CD4-positive, alpha-beta T cell treated with Interleukin-2 at 100 ng/mL for 4 hours (primary cell): Measurements from ENCODE around the gene AFAP1L2.

Experiments
- DNase-seq: peaks from one replicate; pipeline ENCODE4 v3.0.0-alpha.2; 2020; ENCODE audit warnings: low spot score

Gene AFAP1L2

DNA sequence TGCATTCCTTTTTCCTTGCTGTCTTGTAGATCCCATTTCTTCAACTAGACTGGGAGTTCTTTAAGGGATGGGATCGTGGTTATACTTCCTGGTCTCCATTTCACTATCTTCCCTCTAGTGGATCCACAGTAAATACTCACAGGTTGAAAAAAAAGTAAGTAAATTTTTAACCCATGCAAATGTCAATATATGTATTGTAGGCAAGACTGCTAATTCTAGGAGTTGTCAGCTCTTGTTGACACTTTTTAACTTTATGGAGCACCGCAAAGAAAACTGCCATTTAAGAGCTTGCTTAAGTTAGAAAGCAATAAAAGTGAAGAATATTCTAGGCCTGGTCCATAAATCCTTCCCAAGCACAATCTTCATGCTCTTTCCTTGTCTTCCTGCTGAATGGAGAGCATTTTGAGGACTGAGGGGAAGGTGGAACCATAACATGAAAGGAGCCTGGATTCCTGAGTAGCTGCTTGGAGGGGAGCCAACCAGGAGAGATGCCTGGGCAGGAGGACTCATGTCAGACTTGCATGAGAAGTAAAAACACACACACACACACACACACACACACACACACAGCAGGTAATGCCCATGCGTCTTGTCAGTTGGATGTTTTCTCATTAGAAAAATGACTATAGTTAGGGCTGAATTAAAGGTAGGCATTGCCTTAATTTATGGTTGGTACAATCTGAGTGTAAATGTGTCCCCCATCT is 133.1 kb downstream of the AFAP1L2 start:
- no peak for DNase-seq

DNA sequence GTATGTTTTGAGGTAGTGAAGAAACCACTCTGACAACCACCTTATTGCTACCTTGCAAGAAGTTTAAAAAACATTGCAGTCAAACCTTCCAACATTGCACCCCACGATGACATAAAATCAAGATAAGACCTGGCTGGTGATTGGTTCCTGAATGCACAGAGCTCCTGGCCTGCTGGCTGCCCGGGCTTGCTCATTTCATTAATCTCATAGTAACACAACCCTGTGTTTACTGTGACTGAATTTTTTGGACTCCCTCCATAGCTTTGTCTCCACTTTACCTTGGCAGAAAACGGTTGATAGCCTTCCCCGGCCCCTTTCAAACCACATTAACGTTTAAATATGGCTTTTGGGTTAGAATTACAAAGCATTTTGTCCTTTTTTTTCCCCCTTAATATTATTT is 137.8 kb downstream of the AFAP1L2 start:
- DNase-seq = no peak

DNA sequence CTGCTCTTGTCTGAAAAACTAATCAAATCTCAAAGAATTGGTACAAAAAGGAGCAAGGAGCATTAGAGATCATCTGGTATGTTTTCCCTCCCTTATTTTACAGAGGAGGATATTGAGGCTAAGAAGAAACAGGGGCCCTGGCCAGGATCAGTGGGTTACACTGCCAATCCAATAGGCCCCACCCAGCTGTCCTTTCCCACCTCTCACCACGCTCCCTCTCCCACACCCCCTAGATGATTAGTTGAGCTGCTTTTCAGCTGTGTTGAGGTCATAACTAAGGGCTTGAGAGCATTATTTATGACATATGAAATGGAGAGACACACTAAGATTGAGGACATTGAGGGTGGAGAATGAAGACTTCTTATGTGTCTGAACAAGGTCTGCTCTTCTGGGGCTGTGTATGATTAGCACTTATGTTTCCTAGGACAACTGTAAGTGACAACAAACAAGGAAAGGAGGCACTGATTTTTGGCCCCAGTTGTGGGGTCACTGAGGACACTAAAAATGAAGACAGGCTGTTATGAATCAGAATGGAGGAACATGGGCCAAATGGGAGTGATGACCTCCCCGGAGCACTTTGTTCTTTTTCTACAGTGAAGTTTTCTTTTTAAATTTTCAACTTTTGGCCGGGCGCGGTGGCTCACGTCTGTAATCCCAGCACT is 138.8 kb downstream of the AFAP1L2 start:
- no peak for DNase-seq

DNA sequence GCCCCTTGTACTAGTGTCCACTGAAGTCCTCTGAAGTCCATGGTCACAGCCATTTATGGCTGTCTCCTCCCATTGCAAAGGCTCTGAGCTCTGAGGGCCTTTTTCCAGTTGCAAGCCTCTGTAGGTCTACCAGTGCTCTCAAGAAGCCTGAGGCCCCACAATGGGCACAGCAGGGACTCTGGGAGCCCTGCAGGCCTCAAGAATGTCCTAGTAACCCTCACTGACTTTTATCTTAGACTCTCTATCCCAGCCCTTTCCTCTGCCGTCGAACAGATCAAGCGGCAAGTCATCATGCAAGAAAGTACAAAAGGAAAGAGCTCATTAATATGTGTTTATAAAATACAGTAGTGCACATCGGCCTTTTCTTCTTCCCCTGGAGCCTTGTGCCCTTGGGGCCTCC is 141.8 kb downstream of the AFAP1L2 start:
- no peak for DNase-seq

DNA sequence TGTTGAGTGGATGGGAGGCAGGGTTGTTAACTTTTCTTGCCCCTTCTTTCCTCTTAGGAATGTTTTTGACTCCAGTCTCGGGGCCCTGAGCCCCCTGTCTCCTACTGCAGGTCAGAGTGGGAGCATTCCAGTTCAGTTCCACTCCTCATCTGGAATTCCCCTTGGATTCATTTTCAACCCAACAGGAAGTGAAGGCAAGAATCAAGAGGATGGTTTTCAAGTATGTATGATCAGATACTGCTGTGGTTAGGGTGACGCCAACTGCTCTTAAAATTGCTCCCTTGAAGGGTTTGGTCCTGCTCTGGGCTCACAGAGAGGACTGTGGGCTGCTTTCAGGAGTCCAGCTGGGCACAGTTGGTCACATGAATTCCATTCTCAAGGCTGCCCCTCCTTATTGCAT is 143.2 kb downstream of the AFAP1L2 start:
- DNase-seq = no peak

DNA sequence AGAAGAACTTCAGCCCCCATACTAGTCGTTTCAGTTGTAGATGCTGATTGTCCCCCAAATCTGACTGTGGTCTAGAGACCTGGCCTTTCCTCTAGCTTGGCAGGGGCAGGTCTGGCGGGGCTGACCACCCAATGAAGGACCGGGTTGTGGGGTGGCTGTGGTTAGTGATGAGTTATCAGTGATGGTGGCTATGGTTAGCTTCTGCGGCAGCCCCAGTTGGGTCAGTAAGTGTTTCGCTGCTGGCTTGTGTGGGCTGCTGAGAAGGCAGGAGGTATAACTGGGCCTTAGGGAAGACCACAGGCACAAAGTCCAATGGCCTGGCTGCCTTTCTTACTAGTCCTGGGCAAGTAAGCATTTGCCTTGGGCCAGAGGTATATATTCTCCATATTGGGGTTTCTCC is 143.9 kb downstream of the AFAP1L2 start:
- DNase-seq = no peak

DNA sequence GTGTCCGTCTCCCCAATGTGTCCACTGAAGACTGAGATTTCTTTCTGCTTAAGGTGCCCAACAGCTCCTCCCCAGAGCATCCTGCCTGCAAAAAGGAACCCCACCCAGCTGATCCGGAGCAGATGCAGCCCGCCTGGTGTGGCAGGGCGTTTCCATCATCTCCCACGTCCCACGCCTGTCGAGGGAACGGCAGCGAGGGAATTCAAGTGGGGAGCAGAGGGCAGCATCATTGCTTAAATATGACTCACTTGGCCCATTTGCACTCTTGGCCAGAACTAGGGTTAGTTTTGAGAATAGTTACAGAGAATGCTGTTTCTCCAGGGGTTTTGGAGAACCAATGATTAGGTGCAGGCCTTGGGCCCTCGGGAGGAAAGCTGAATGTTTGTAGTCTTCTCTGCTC is 144.5 kb downstream of the AFAP1L2 start:
- DNase-seq = no peak

DNA sequence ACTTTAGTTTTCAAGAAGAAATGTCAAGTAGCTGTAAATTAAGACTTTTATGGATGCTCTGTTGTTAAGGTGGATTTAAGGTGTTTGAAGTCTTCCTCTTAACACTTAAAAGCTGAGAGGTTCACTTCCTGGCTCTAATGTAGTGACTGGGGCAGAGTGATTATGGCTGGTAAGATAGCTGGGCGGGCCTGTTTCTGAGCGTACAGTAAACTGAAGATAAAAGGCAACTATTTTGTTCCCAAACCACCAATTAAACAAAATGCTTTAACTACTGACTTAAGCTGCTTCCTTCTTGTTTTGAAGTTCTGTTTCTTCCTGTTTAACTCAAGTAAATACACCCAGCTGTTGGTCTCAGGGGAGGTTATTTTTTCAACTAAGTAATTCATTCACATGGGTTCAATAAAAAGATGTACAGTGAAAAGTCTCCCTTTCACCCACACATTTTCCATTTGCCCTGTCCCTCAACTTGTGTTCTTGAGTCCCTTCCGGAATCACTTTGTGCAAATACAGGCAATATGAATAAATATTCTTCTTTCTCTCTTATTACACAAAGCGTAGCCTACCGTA is 145.9 kb downstream of the AFAP1L2 start:
- no peak for DNase-seq

DNA sequence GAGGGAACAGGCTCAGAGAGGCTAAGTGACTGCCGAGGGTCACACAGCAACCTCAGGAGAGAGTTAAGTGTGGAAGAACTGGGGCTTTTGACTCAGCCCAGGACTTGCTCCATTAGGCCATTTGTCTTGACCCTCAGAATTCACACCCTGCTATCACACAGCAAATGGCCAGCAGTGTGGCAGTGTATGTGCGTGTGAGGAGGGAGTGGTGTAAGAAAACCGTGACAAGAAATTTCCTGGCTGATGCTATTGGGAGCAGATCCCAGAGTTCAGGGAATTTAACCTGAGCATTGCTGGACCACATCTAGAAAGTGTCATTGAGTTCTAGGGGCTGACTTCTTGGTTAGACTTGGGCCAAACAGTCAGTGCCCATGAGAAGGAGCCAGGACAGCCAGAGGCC is 146.8 kb downstream of the AFAP1L2 start:
- no peak for DNase-seq

DNA sequence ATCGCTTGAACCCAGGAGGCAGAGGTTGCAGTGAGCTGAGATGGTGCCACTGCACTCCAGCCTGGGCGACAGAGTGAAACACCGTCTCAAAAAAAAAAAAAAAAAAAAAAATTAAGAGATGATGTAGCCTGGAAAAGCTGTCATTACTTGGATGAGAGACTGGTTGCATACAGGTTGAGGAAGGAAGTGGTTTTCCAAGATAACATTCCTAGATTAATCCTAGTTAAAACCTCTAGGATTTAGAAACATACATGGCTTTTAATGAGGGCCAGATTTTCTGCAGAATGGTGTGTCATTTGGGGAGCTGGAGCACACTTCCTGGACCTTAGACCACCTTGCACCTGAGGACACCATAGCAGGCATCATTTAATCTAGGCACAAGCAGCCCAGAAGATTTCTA is 147.5 kb downstream of the AFAP1L2 start:
- DNase-seq = no peak

DNA sequence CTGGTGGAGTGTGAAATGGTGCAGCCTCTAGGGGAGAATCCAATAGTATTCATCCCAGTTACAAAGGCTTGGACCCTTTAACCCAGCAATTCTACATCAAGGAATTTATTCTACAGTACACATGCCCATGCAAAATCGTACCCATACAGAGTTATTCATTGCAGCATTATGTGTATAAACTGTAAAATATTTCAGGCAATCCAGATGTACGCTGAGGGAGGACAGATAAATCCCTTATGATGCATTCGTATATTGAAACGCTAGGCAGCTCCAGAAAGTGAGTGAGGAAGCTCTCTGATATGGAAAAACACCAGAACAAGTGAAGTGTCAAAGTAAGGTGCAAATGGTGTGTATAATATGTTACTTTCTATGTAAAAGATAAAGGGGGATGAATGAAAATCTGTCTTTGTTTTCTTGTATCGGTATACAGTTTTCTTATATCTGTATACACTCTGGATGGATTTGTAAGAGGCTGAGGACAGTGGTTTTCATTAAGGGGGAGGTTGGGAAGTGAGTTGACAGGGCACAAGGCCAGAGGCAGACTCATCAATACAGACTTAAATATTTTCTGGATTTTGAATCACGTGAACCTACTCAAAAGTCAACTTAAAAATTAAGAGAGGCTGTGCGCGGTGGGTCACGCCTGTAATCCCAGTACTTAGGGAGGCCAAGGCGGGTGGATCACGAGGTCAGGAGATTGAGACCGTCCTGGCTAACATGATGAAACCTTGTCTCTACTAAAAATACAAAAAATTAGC is 148.1 kb downstream of the AFAP1L2 start:
- DNase-seq = no peak

DNA sequence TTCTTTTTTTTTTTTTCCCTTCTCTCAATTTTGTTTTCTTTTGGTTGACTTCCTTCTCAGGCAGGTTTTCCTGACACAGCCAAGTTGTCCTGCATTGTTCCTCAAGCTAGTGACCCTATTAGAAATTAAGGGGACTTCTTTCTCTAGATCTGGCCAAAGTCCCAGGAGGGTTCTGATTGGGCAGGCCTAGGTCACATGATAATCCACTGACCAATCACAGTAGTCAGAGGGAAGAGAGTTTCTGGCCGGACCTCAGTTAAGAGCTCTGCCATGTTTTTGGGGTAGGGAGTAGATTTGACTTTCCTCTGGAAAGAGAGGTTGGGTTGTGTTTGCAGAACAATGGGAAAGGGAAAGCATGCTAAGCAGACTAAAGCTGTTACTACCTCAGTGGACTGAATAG is 149.1 kb downstream of the AFAP1L2 start:
- no peak for DNase-seq

DNA sequence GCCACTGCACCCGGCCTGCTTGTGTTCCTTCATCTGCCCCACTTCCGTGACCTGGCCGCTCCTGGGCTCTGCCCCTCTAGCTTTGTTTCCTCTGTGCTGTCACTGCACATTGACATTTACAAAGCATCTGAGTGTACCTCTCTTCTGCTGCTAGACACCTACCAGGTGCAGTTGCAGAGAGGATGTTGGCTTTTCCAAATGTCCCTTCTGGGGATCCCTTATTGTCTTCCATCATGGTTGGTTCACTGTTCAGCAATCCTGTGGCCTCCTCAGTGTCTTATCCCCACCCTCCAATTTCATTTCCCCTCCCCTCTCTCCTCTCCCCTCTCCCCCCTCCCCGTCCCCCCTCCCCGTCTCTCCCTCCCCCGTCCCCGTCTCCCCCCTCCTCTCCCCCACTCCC is 151.4 kb downstream of the AFAP1L2 start:
- no peak for DNase-seq

DNA sequence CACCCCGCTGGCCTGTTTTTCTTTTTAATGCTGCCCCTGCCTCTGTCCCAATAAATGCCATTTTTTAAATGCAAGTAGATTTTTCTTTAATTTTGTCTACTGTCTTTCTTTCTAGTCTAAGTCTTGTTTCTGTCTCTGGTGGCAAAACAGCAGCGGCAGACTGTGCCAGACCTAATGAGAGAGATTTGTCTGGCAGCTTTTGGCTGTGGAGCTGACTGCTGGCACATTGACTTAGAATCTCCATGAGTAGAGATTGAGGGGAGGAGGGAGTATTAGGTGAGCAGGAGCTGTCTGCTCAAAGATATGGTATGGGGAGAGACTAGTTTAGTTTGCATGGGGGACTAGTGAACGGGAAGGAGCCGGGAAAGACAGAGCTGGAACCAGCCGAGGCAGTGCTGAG is 152.2 kb downstream of the AFAP1L2 start:
- DNase-seq = no peak

DNA sequence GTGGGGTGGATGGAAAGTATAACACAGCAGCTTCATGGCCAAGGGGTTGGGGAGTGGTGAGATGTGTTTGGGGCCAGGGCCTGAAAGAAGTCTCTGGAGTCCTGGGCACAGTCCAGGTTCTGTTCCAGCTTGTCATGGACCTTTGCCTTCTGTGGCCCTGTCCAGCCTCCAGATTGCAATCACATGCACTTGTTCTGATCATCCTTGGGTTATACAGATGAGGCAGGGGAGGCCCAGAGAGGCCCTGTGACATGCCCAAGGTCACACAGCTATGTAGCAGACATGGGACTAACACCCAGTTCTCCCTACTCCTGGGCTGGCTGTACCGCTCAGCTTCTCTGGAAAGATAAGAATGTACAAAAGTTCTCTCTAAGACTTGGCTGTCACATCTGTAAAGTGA is 153.6 kb downstream of the AFAP1L2 start:
- no peak for DNase-seq

DNA sequence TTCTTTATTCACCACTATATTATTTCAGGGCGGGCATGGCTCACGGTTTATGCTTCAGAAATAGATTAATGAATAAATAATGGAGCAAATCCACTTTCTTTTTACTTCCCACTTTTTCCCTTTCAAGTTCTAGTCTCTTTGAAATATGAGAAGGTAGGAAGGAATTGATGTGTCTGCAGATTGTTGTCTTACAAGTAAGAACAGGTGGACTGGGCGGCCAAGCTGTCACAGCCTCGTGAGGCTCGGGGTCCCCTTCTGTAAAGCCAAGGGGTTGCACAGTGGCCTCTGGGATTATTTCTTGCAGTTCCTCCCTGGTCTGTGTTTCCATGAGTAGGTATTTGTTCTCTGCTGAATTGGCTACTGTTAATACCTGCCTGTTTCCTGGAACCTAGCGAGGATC is 154.1 kb downstream of the AFAP1L2 start:
- DNase-seq = no peak

DNA sequence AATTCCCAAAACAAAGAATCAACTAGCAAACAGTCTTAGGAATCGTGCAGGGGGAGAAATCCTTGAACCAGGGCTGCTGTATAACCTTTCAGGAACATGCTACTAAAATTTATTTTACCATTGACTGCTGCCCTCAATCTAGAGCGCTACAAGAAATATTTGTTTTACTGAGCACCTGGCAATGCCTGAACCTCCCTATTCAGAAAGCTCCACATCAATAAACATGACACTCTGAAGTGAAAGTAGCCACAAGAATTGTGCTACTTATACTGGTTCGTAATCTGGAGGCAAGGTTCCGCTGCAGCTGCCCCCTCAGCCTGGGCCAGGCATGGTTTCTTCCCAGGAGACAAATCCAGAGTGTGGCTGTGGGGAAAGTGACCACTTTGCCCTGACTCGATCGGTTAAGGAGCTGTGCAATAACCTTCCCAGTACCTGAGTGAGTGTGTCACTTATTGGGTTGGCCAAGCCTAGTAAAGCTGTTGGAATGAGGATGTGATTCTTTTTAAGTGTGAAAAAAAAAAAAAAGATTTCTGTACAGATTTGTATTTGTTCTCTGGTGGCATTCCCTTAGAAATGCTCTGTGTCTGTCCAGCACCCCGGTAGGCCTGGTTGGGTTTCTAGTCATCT is 157.5 kb downstream of the AFAP1L2 start:
- no peak for DNase-seq

DNA sequence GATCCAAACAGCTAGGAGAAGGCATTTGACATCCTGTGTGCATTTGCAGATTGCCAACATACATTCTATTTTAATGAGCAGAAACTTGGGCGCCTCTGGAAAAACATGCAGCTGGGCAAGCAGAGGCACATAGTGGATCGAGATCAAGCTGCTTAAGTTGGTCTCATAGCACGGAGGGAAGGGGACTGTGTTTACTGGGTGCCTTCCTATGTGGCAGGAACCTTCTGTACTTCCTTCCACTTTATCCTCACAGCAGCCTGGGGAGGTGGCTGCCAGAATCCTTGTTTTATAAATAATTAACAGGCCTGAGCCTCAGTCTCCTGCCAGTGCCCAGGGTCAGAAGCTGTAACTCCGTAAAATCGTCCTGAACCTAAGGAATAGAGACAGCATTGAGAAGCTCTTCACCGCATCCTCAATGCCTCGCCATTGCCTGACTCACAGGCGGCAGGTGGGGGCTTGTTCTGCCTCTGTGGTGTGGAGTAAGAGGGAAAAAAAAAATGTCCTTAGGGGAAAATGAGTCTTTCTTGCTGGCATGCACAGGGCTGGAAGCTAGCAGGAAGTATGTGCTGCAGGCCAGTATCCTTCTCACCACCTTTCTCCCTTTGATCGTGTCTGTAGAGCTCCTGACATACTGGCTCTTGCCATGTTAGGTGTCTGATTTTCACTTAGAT is 159.0 kb downstream of the AFAP1L2 start:
- no peak for DNase-seq
